CD4-positive, alpha-beta memory T cell (primary cell): ENCODE data around the gene MRPL58. TPM values are rescaled to one million over a fixed set of nuclear protein-coding genes. Genes with fewer than 3 reads are reported as not detected.

ENCODE experiments used
- CTCF ChIA-PET: fragments of 350-600 bp; sonication (Branson Sonifier 250); formaldehyde crosslinking; loops from one replicate; lab custom pipeline; 2021; ENCODE audit warnings: inconsistent platforms; ENCODE audit not compliant: partially characterized antibody; lab: Charles Lee
- POLR2A ChIA-PET: fragments of 350-600 bp; sonication (Branson Sonifier 250); formaldehyde crosslinking; loops from one replicate; lab custom pipeline; 2021; ENCODE audit not compliant: partially characterized antibody; lab: Charles Lee
- DNase-seq, 5 donors: peaks; one replicate each; pipeline versions ENCODE4 v3.0.0 to v3.0.0-alpha.2; 2020 to 2022; ENCODE audit warnings: mixed read lengths in 1 of 5
- H3K27ac ChIP-seq: one replicate; pipeline ENCODE4 v1.7.0; 2013; ENCODE audit warnings: low read depth, low read length
- H3K27me3 ChIP-seq: 2 replicates; pipeline ENCODE4 v1.7.0; 2013; ENCODE audit warnings: mild to moderate bottlenecking, low read length, moderate library complexity; ENCODE audit not compliant: insufficient read depth
- H3K36me3 ChIP-seq: 2 replicates; pipeline ENCODE4 v1.7.0; 2013; ENCODE audit warnings: mild to moderate bottlenecking, low read length, moderate library complexity; ENCODE audit not compliant: insufficient read depth
- H3K4me1 ChIP-seq: 2 replicates; pipeline ENCODE4 v1.7.0; 2013; ENCODE audit warnings: mild to moderate bottlenecking, low read length, moderate library complexity; ENCODE audit not compliant: insufficient read depth
- H3K4me3 ChIP-seq, 2 donors: one replicate each; pipeline ENCODE4 v1.7.0; 2013; ENCODE audit warnings: low read length in 2 of 2, mild to moderate bottlenecking in 1 of 2
- H3K9me3 ChIP-seq, 2 donors: one replicate each; pipeline ENCODE4 v1.7.0; 2013; ENCODE audit warnings: low read length in 2 of 2, control low read depth in 1 of 2; ENCODE audit not compliant: control insufficient read depth in 1 of 2
- H3K27ac Mint-ChIP-seq, 7 donors: one replicate each; pipeline ENCODE4 v1.8.0; 2020 to 2021; ENCODE audit warnings: mixed read lengths in 7 of 7, mild to moderate bottlenecking in 6 of 7, inconsistent platforms in 3 of 7, moderate library complexity in 3 of 7
- H3K27me3 Mint-ChIP-seq, 2 donors: one replicate each; pipeline ENCODE4 v1.8.0; 2020 to 2021; ENCODE audit warnings: mixed read lengths in 2 of 2
- H3K36me3 Mint-ChIP-seq, 2 donors: one replicate each; pipeline ENCODE4 v1.8.0; 2020 to 2021; ENCODE audit warnings: mixed read lengths in 2 of 2, inconsistent platforms in 1 of 2, mild to moderate bottlenecking in 1 of 2
- H3K4me1 Mint-ChIP-seq, 4 donors: one replicate each; pipeline ENCODE4 v1.8.0; 2020 to 2021; ENCODE audit warnings: mixed read lengths in 4 of 4, mild to moderate bottlenecking in 1 of 4
- H3K4me3 Mint-ChIP-seq, 8 donors: one replicate each; pipeline ENCODE4 v1.8.0; 2020 to 2021; ENCODE audit warnings: mixed read lengths in 8 of 8, mild to moderate bottlenecking in 7 of 8, moderate library complexity in 6 of 8, inconsistent platforms in 3 of 8
- H3K9me3 Mint-ChIP-seq, 8 donors: one replicate each; pipeline ENCODE4 v1.8.0; 2020 to 2021; ENCODE audit warnings: mixed read lengths in 8 of 8, mild to moderate bottlenecking in 5 of 8, inconsistent platforms in 3 of 8, moderate library complexity in 1 of 8
- intact Hi-C: fragments of 100-400 bp; cut with micrococcal nuclease; formaldehyde crosslinking; loops from one replicate; pipeline ENCODE4 v1.15.1; 2023
- polyA plus RNA-seq, 2 donors: library from polyadenylated mRNA; unstranded; fragments of 300-500 nt; fragmentation: Illumina TruSeq; gene quantifications; one replicate each; pipeline ENCODE4 v1.2.3, GENCODE V29; 2021
- total RNA-seq, 2 experiments: library from RNA; stranded (reverse); gene quantifications; one replicate each; pipeline ENCODE4 v1.2.3, GENCODE V29; 2021

MRPL58 gene
- total and polyA plus RNA-seq, 4 experiments from 2014 or later: 22.6 to 62.2 (median 41.6) TPM

- Mint-ChIP-seq H3K27me3 (no peaks in the 10 kb centered on the region), H3K36me3 (peaks cover 36 to 42% of the 10 kb centered on the region in 2 donors), H3K27ac (peak overlapping the region in 4 of 7 donors; percentile 8 to 48 (median 28)), H3K4me3 (no peak overlapping the region), H3K4me1 (peaks cover 17 to 38% (median 23%) of the 10 kb centered on the region in 4 donors), H3K9me3 (no peaks in the 10 kb centered on the region)
- Histone ChIP-seq H3K4me1 (peaks cover 21% of the 10 kb centered on the region), H3K27ac (no peak overlapping the region), H3K27me3 (no peaks in the 10 kb centered on the region), H3K9me3 (no peaks in the 10 kb centered on the region), H3K36me3 (peaks cover 28% of the 10 kb centered on the region), H3K4me3 (no peak overlapping the region)
- DNase-seq: no peak
- intact Hi-C loops: no loop called here
- POLR2A ChIA-PET: no interaction called here
- CTCF ChIA-PET: interaction anchor here (1.8 kb wide), 1 partner anchor 49 kb away, joined by 6 read pairs; no protein-coding TSS in a partner anchor
Measured at GRCh38 chr17:75064867-75065561, 52.5 kb downstream of the MRPL58 start.

GRCh38 chr17:75065562-75066151, 53.2 kb downstream of the MRPL58 start:
- Mint-ChIP-seq H3K4me3 (peak overlapping the region in 1 of 8 donors; percentile 36), H3K36me3 (peaks cover 33 to 38% of the 10 kb centered on the region in 2 donors), H3K4me1 (peaks cover 15 to 38% (median 23%) of the 10 kb centered on the region in 4 donors), H3K9me3 (no peaks in the 10 kb centered on the region), H3K27ac (peak overlapping the region in 6 of 7 donors; percentile 1 to 78 (median 54)), H3K27me3 (no peaks in the 10 kb centered on the region)
- peaks cover 21% of the 10 kb centered on the region for H3K36me3 ChIP-seq
- intact Hi-C loops: no loop called here
- POLR2A ChIA-PET: interaction anchor here (1.5 kb wide), 1 partner anchor 18 kb away, joined by 4 read pairs; the partner anchor contains the start of gene KCTD2
- no peaks in the 10 kb centered on the region for H3K27me3 ChIP-seq
- H3K27ac ChIP-seq: no peak overlapping the region
- H3K4me3 ChIP-seq: no peak overlapping the region
- no peak for DNase-seq
- no peaks in the 10 kb centered on the region for H3K9me3 ChIP-seq
- CTCF ChIA-PET: no interaction called here
- H3K4me1 ChIP-seq: peaks cover 21% of the 10 kb centered on the region

- H3K4me3 Mint-ChIP-seq: peak overlapping the region in 7 of 8 donors; percentile 63 to 86 (median 76)
- CTCF ChIA-PET: interaction anchor here (0.7 to 1.9 kb wide), 12 partner anchors 10 to 233 kb away, joined by 3 to 9 read pairs (median 4); partner anchors contain the start of gene MRPL58
- peaks cover 9% of the 10 kb centered on the region for H3K36me3 ChIP-seq
- H3K9me3 Mint-ChIP-seq: no peaks in the 10 kb centered on the region
- peaks cover 21% of the 10 kb centered on the region for H3K4me1 ChIP-seq
- H3K27me3 Mint-ChIP-seq: no peaks in the 10 kb centered on the region
- DNase-seq: peak in 3 of 5 donors; percentile 32 to 48 (median 40)
- H3K4me1 Mint-ChIP-seq: peaks cover 15 to 38% (median 23%) of the 10 kb centered on the region in 4 donors
- H3K27me3 ChIP-seq: no peaks in the 10 kb centered on the region
- no peak overlapping the region for H3K4me3 ChIP-seq
- peak overlapping the region in 6 of 7 donors; percentile 70 to 93 (median 86) for H3K27ac Mint-ChIP-seq
- H3K9me3 ChIP-seq: no peaks in the 10 kb centered on the region
- POLR2A ChIA-PET: interaction anchor here (0.6 to 2.2 kb wide), 17 partner anchors 8 to 194 kb away, joined by 3 to 12 read pairs (median 3); partner anchors contain the start of genes ARMC7, ATP5PD, CDR2L and GGA3
- intact Hi-C loops: no loop called here
- H3K27ac ChIP-seq: peak overlapping the region; percentile 14
- H3K36me3 Mint-ChIP-seq: peaks cover 15 to 17% of the 10 kb centered on the region in 2 donors
Measured at GRCh38 chr17:75067856-75068255, 55.4 kb downstream of the MRPL58 start.

GRCh38 chr17:75068750-75069149, 56.3 kb downstream of the MRPL58 start:
- ChIA-PET POLR2A (interaction anchor here (1.0 to 1.6 kb wide), 6 partner anchors 9 to 97 kb away, joined by 3 to 10 read pairs (median 4); partner anchors contain the start of genes HID1 and MRPL58), CTCF (interaction anchor here (1.0 to 2.2 kb wide), 12 partner anchors 9 to 169 kb away, joined by 3 to 12 read pairs (median 4); partner anchors contain the start of genes MRPL58 and NT5C)
- Histone ChIP-seq H3K36me3 (peaks cover under 1% of the 10 kb centered on the region), H3K9me3 (no peaks in the 10 kb centered on the region), H3K4me3 (no peak overlapping the region), H3K27ac (no peak overlapping the region), H3K27me3 (no peaks in the 10 kb centered on the region), H3K4me1 (peaks cover 21% of the 10 kb centered on the region)
- no peaks in the 10 kb centered on the region for H3K27me3 Mint-ChIP-seq
- H3K27ac Mint-ChIP-seq: peak overlapping the region in 3 of 7 donors; percentile 31 to 83 (median 70)
- H3K9me3 Mint-ChIP-seq: no peaks in the 10 kb centered on the region
- peak overlapping the region in 3 of 8 donors; percentile 43 to 55 (median 46) for H3K4me3 Mint-ChIP-seq
- intact Hi-C loops: no loop called here
- DNase-seq: no peak
- peaks cover 9 to 10% of the 10 kb centered on the region in 2 donors for H3K36me3 Mint-ChIP-seq
- H3K4me1 Mint-ChIP-seq: peaks cover 15 to 38% (median 23%) of the 10 kb centered on the region in 4 donors

GRCh38 chr17:75069783-75070182, 57.3 kb downstream of the MRPL58 start:
- no peaks in the 10 kb centered on the region for H3K27me3 ChIP-seq
- peaks cover 13 to 34% (median 23%) of the 10 kb centered on the region in 4 donors for H3K4me1 Mint-ChIP-seq
- H3K36me3 ChIP-seq: no peaks in the 10 kb centered on the region
- intact Hi-C loops: no loop called here
- no peaks in the 10 kb centered on the region for H3K27me3 Mint-ChIP-seq
- peaks cover 0 to 2% of the 10 kb centered on the region in 2 donors for H3K36me3 Mint-ChIP-seq
- H3K4me1 ChIP-seq: peaks cover 21% of the 10 kb centered on the region
- H3K4me3 ChIP-seq: no peak overlapping the region
- no peak overlapping the region for H3K27ac ChIP-seq
- CTCF ChIA-PET: interaction anchor here (1.0 to 2.3 kb wide), 12 partner anchors 10 to 168 kb away, joined by 3 to 12 read pairs (median 5); partner anchors contain the start of gene NT5C
- H3K4me3 Mint-ChIP-seq: no peak overlapping the region
- no peaks in the 10 kb centered on the region for H3K9me3 ChIP-seq
- no peak for DNase-seq
- peak overlapping the region in 4 of 7 donors; percentile 25 to 62 (median 38) for H3K27ac Mint-ChIP-seq
- POLR2A ChIA-PET: interaction anchor here (1.1 to 1.3 kb wide), 3 partner anchors 10 to 44 kb away, joined by 3 to 5 read pairs (median 4); no protein-coding TSS in a partner anchor
- no peaks in the 10 kb centered on the region for H3K9me3 Mint-ChIP-seq
